Measurements from ENCODE around the gene SPHK2.
"Not testable (repeated sequence)": the region's sequence is repeated elsewhere in the genome, so short reads cannot be mapped to it uniquely, and the experiment has no call there.

Gene SPHK2

GRCh38 chr19:48618916-48619691 lies at the start of gene SPHK2, which contains the start of gene RPL18:
TSS of gene SPHK2 (plus strand) at chr19:48619506. CDS start at chr19:48620515, 1,009 bp downstream.
TSS of gene RPL18 (minus strand) at chr19:48619178. CDS start at chr19:48619143, 35 bp downstream.
- DNase-seq: peak; percentile 100

GRCh38 chr19:48569814-48570213 lies 49.5 kb upstream of the SPHK2 start:
- DNase-seq: peak; percentile 42

GRCh38 chr19:48571378-48572162 lies 47.7 kb upstream of the SPHK2 start:
- DNase-seq: no peak

GRCh38 chr19:48573163-48573505 lies 46.2 kb upstream of the SPHK2 start:
- no peak for DNase-seq

- no peak for DNase-seq
Measured at GRCh38 chr19:48575931-48576622, 43.2 kb upstream of the SPHK2 start.

GRCh38 chr19:48577908-48578307 lies 41.4 kb upstream of the SPHK2 start:
- DNase-seq: not testable (repeated sequence)

GRCh38 chr19:48578891-48579290 lies 40.4 kb upstream of the SPHK2 start:
- DNase-seq: peak; percentile 47

- no peak for DNase-seq
Measured at GRCh38 chr19:48582168-48582567, 37.1 kb upstream of the SPHK2 start.

- DNase-seq: no peak
Measured at GRCh38 chr19:48587387-48587786, 31.9 kb upstream of the SPHK2 start.

- peak; percentile 78 for DNase-seq
Measured at GRCh38 chr19:48588670-48589401, 30.5 kb upstream of the SPHK2 start.

GRCh38 chr19:48591021-48591420 lies 28.3 kb upstream of the SPHK2 start:
- DNase-seq: no peak

- no peak for DNase-seq
Measured at GRCh38 chr19:48595171-48595570, 24.1 kb upstream of the SPHK2 start.

- no peak for DNase-seq
Measured at GRCh38 chr19:48595833-48596232, 23.5 kb upstream of the SPHK2 start.

- DNase-seq: no peak
Measured at GRCh38 chr19:48596237-48596636, 23.1 kb upstream of the SPHK2 start.

GRCh38 chr19:48596679-48597465 lies 22.4 kb upstream of the SPHK2 start:
- DNase-seq: no peak

GRCh38 chr19:48598996-48599700 lies 20.2 kb upstream of the SPHK2 start:
- DNase-seq: no peak

GRCh38 chr19:48600679-48601417 lies 18.5 kb upstream of the SPHK2 start:
- no peak for DNase-seq

GRCh38 chr19:48603001-48603400 lies 16.3 kb upstream of the SPHK2 start:
- DNase-seq: no peak

GRCh38 chr19:48603449-48603848 lies 15.9 kb upstream of the SPHK2 start:
- no peak for DNase-seq

GRCh38 chr19:48603850-48604249 lies 15.5 kb upstream of the SPHK2 start:
- no peak for DNase-seq
